ENCODE results near the gene PLEKHB1. TPM values are rescaled to one million over a fixed set of nuclear protein-coding genes. Genes with fewer than 3 reads are reported as not detected.

The PLEKHB1 gene
- total RNA-seq, 5 donors from 2014 or later (not counting 1 experiment from before 2014, with no cell fraction given) = 50.8 to 70.6 (median 61.1) TPM

- H3K4me3 Mint-ChIP-seq = no peak overlapping the region
- no peak for ATAC-seq (replicated peaks in 1 of 4)
- no peaks in the 10 kb centered on the region for H3K36me3 Mint-ChIP-seq
- no peak for DNase-seq
- H3K9me3 Mint-ChIP-seq = no peaks in the 10 kb centered on the region
- H3K4me1 ChIP-seq (ENCODE audit: control insufficient read depth in 1 of 2, extremely low read depth in 1 of 2, insufficient read depth in 2 of 2, low read length in 2 of 2) = no peaks in the 10 kb centered on the region
- ChIA-PET POLR2A (no interaction called here), CTCF (no interaction called here)
- H3K27ac Mint-ChIP-seq = no peak overlapping the region
- no peaks in the 10 kb centered on the region for H3K36me3 ChIP-seq (ENCODE audit: control insufficient read depth in 2 of 2, extremely low read depth in 1 of 2, insufficient read depth in 1 of 2, low read length in 1 of 2)
- H3K27me3 Mint-ChIP-seq = peaks cover 4 to 7% of the 10 kb centered on the region in 2 donors
- no peaks in the 10 kb centered on the region for H3K4me1 Mint-ChIP-seq
- H3K27me3 ChIP-seq (replicated peaks in 1 of 2; ENCODE audit: control insufficient read depth in 2 of 2, extremely low read depth in 1 of 2, insufficient read depth in 2 of 2, low read length in 1 of 2) = peaks cover 0 to 7% of the 10 kb centered on the region in 2 experiments
- no peaks in the 10 kb centered on the region for H3K9me3 ChIP-seq
- H3K4me3 ChIP-seq (ENCODE audit: control insufficient read depth in 1 of 2, extremely low read depth in 1 of 2, low read length in 1 of 2) = no peak overlapping the region
- H3K27ac ChIP-seq (ENCODE audit: low read length) = no peak overlapping the region
These were observed 31.8 kb upstream of the PLEKHB1 start for GRCh38 chr11:73614591-73614990.

GRCh38 chr11:73622926-73623593 is 23.3 kb upstream of the PLEKHB1 start:
- Mint-ChIP-seq H3K9me3 (no peaks in the 10 kb centered on the region), H3K27ac (no peak overlapping the region), H3K36me3 (no peaks in the 10 kb centered on the region), H3K27me3 (peaks cover 21 to 33% of the 10 kb centered on the region in 2 donors), H3K4me1 (peaks cover 0 to 3% (median 3%) of the 10 kb centered on the region in 3 donors), H3K4me3 (no peak overlapping the region)
- ATAC-seq (replicated peaks in 1 of 4) = no peak
- no peak overlapping the region for H3K4me3 ChIP-seq (ENCODE audit: control insufficient read depth in 1 of 2, extremely low read depth in 1 of 2, low read length in 1 of 2)
- no peaks in the 10 kb centered on the region for H3K36me3 ChIP-seq (ENCODE audit: control insufficient read depth in 2 of 2, extremely low read depth in 1 of 2, insufficient read depth in 1 of 2, low read length in 1 of 2)
- DNase-seq = no peak
- H3K4me1 ChIP-seq (ENCODE audit: control insufficient read depth in 1 of 2, extremely low read depth in 1 of 2, insufficient read depth in 2 of 2, low read length in 2 of 2) = peaks cover 0 to 4% of the 10 kb centered on the region in 2 experiments
- 80% methylated on average over 3 of the region's 4 CpGs for WGBS (ENCODE audit: insufficient coverage)
- peaks cover 0 to 22% of the 10 kb centered on the region in 2 experiments for H3K27me3 ChIP-seq (replicated peaks in 1 of 2; ENCODE audit: control insufficient read depth in 2 of 2, extremely low read depth in 1 of 2, insufficient read depth in 2 of 2, low read length in 1 of 2)
- ChIA-PET CTCF (no interaction called here), POLR2A (interaction anchor here in 1 of 2 donors (1.1 kb wide), 1 partner anchor 38 kb away, joined by 3 read pairs; no protein-coding TSS in a partner anchor)
- no peaks in the 10 kb centered on the region for H3K9me3 ChIP-seq
- no peak overlapping the region for H3K27ac ChIP-seq (ENCODE audit: low read length)

GRCh38 chr11:73623686-73624085 is 22.7 kb upstream of the PLEKHB1 start:
- Histone ChIP-seq H3K27ac (ENCODE audit: low read length) (no peak overlapping the region), H3K36me3 (ENCODE audit: control insufficient read depth in 2 of 2, extremely low read depth in 1 of 2, insufficient read depth in 1 of 2, low read length in 1 of 2) (no peaks in the 10 kb centered on the region), H3K4me1 (ENCODE audit: control insufficient read depth in 1 of 2, extremely low read depth in 1 of 2, insufficient read depth in 2 of 2, low read length in 2 of 2) (peaks cover 0 to 4% of the 10 kb centered on the region in 2 experiments), H3K4me3 (ENCODE audit: control insufficient read depth in 1 of 2, extremely low read depth in 1 of 2, low read length in 1 of 2) (no peak overlapping the region), H3K9me3 (no peaks in the 10 kb centered on the region), H3K27me3 (replicated peaks in 1 of 2; ENCODE audit: control insufficient read depth in 2 of 2, extremely low read depth in 1 of 2, insufficient read depth in 2 of 2, low read length in 1 of 2) (peaks cover 0 to 22% of the 10 kb centered on the region in 2 experiments)
- Mint-ChIP-seq H3K4me1 (peaks cover 0 to 3% (median 3%) of the 10 kb centered on the region in 3 donors), H3K4me3 (no peak overlapping the region), H3K27ac (no peak overlapping the region), H3K27me3 (peaks cover 21 to 33% of the 10 kb centered on the region in 2 donors), H3K36me3 (no peaks in the 10 kb centered on the region), H3K9me3 (no peaks in the 10 kb centered on the region)
- DNase-seq (no peak), ATAC-seq (replicated peaks in 1 of 4) (no peak)
- POLR2A ChIA-PET = interaction anchor here (0.6 to 1.1 kb wide), 3 partner anchors 36 to 78 kb away, joined by 3 to 7 read pairs (median 3); no protein-coding TSS in a partner anchor
- CTCF ChIA-PET = interaction anchor here in 1 of 2 donors (3.6 kb wide), 1 partner anchor 37 kb away, joined by 68 read pairs; no protein-coding TSS in a partner anchor
- WGBS (ENCODE audit: insufficient coverage) = 40% methylated on average over 2 of the region's 3 CpGs

- Histone ChIP-seq H3K4me1 (ENCODE audit: control insufficient read depth in 1 of 2, extremely low read depth in 1 of 2, insufficient read depth in 2 of 2, low read length in 2 of 2) (peaks cover 0 to 4% of the 10 kb centered on the region in 2 experiments), H3K27ac (ENCODE audit: low read length) (no peak overlapping the region), H3K27me3 (replicated peaks in 1 of 2; ENCODE audit: control insufficient read depth in 2 of 2, extremely low read depth in 1 of 2, insufficient read depth in 2 of 2, low read length in 1 of 2) (peaks cover 0 to 19% of the 10 kb centered on the region in 2 experiments), H3K36me3 (ENCODE audit: control insufficient read depth in 2 of 2, extremely low read depth in 1 of 2, insufficient read depth in 1 of 2, low read length in 1 of 2) (no peaks in the 10 kb centered on the region), H3K9me3 (no peaks in the 10 kb centered on the region), H3K4me3 (ENCODE audit: control insufficient read depth in 1 of 2, extremely low read depth in 1 of 2, low read length in 1 of 2) (no peak overlapping the region)
- H3K4me1 Mint-ChIP-seq = peaks cover 0 to 3% (median 3%) of the 10 kb centered on the region in 3 donors
- H3K9me3 Mint-ChIP-seq = no peaks in the 10 kb centered on the region
- POLR2A ChIA-PET = interaction anchor here in 1 of 2 donors (0.7 kb wide), 1 partner anchor 273 kb away, joined by 3 read pairs; no protein-coding TSS in a partner anchor
- CTCF ChIA-PET = interaction anchor here (0.5 to 3.6 kb wide), 18 partner anchors 9 to 1147 kb away, joined by 3 to 68 read pairs (median 4); partner anchors contain the start of gene FAM168A (in 1 of the 2)
- WGBS (ENCODE audit: insufficient coverage) = 35% methylated on average over 8 of the region's 19 CpGs
- DNase-seq (peak; percentile 32 to 82 (median 57)), ATAC-seq (replicated peaks in 1 of 4) (peak; percentile 78 to 90 (median 84))
- no peaks in the 10 kb centered on the region for H3K36me3 Mint-ChIP-seq
- H3K27ac Mint-ChIP-seq = no peak overlapping the region
- peaks cover 21 to 29% of the 10 kb centered on the region in 2 donors for H3K27me3 Mint-ChIP-seq
- no peak overlapping the region for H3K4me3 Mint-ChIP-seq
These were observed 20.6 kb upstream of the PLEKHB1 start for GRCh38 chr11:73625696-73626318.

- H3K4me1 ChIP-seq (ENCODE audit: control insufficient read depth in 1 of 2, extremely low read depth in 1 of 2, insufficient read depth in 2 of 2, low read length in 2 of 2) = peaks cover 11 to 12% of the 10 kb centered on the region in 2 experiments
- no peak overlapping the region for H3K4me3 ChIP-seq (ENCODE audit: control insufficient read depth in 1 of 2, extremely low read depth in 1 of 2, low read length in 1 of 2)
- ATAC-seq (replicated peaks in 1 of 4) (no peak), DNase-seq (no peak)
- H3K27ac Mint-ChIP-seq = no peak overlapping the region
- WGBS (ENCODE audit: insufficient coverage) = 92% methylated on average over 7 of the region's 7 CpGs
- no peaks in the 10 kb centered on the region for H3K9me3 ChIP-seq
- ChIA-PET CTCF (interaction anchor here in 1 of 2 donors (0.6 kb wide), 1 partner anchor 15 kb away, joined by 5 read pairs; no protein-coding TSS in a partner anchor), POLR2A (interaction anchor here in 1 of 2 donors (0.6 kb wide), 2 partner anchors 16 to 278 kb away, joined by 4 read pairs; no protein-coding TSS in a partner anchor)
- no peaks in the 10 kb centered on the region for H3K36me3 ChIP-seq (ENCODE audit: control insufficient read depth in 2 of 2, extremely low read depth in 1 of 2, insufficient read depth in 1 of 2, low read length in 1 of 2)
- H3K27me3 ChIP-seq (replicated peaks in 1 of 2; ENCODE audit: control insufficient read depth in 2 of 2, extremely low read depth in 1 of 2, insufficient read depth in 2 of 2, low read length in 1 of 2) = peaks cover 0 to 5% of the 10 kb centered on the region in 2 experiments
- H3K27me3 Mint-ChIP-seq = peaks cover 0 to 5% of the 10 kb centered on the region in 2 donors
- no peak overlapping the region for H3K27ac ChIP-seq (ENCODE audit: low read length)
- peaks cover 0 to 4% (median 0%) of the 10 kb centered on the region in 3 donors for H3K9me3 Mint-ChIP-seq
- no peaks in the 10 kb centered on the region for H3K36me3 Mint-ChIP-seq
- H3K4me1 Mint-ChIP-seq = peaks cover 9 to 16% (median 10%) of the 10 kb centered on the region in 3 donors
- no peak overlapping the region for H3K4me3 Mint-ChIP-seq
These were observed 16.5 kb upstream of the PLEKHB1 start for GRCh38 chr11:73629907-73630306.

GRCh38 chr11:73632996-73633395 is 13.4 kb upstream of the PLEKHB1 start:
- no peak overlapping the region for H3K4me3 Mint-ChIP-seq
- no peaks in the 10 kb centered on the region for H3K36me3 ChIP-seq (ENCODE audit: control insufficient read depth in 2 of 2, extremely low read depth in 1 of 2, insufficient read depth in 1 of 2, low read length in 1 of 2)
- no peak for DNase-seq
- no peak for ATAC-seq (replicated peaks in 1 of 4)
- WGBS (ENCODE audit: insufficient coverage) = 94% methylated on average over 4 of the region's 4 CpGs
- no peak overlapping the region for H3K4me3 ChIP-seq (ENCODE audit: control insufficient read depth in 1 of 2, extremely low read depth in 1 of 2, low read length in 1 of 2)
- H3K27ac ChIP-seq (ENCODE audit: low read length) = no peak overlapping the region
- peaks cover 6 to 16% (median 8%) of the 10 kb centered on the region in 3 donors for H3K4me1 Mint-ChIP-seq
- no peaks in the 10 kb centered on the region for H3K27me3 Mint-ChIP-seq
- H3K27me3 ChIP-seq (replicated peaks in 1 of 2; ENCODE audit: control insufficient read depth in 2 of 2, extremely low read depth in 1 of 2, insufficient read depth in 2 of 2, low read length in 1 of 2) = no peaks in the 10 kb centered on the region
- H3K36me3 Mint-ChIP-seq = no peaks in the 10 kb centered on the region
- peaks cover 7 to 14% of the 10 kb centered on the region in 2 experiments for H3K4me1 ChIP-seq (ENCODE audit: control insufficient read depth in 1 of 2, extremely low read depth in 1 of 2, insufficient read depth in 2 of 2, low read length in 2 of 2)
- ChIA-PET CTCF (no interaction called here), POLR2A (no interaction called here)
- peaks cover 0 to 4% (median 0%) of the 10 kb centered on the region in 3 donors for H3K9me3 Mint-ChIP-seq
- H3K27ac Mint-ChIP-seq = no peak overlapping the region
- no peaks in the 10 kb centered on the region for H3K9me3 ChIP-seq
